Ascending aorta (tissue), 2 donors: ENCODE results near the gene CORO7. TPM values are rescaled to one million over a fixed set of nuclear protein-coding genes. Genes with fewer than 3 reads are reported as not detected.
A peak's percentile ranks its signal among the peaks of the same experiment; 100 is the strongest.

Experiments
- DNase-seq, 2 donors: peaks; one replicate each; pipeline ENCODE4 v3.0.0-alpha.2; 2019; ENCODE audit warnings: low spot score in 2 of 2
- H3K27ac ChIP-seq, 2 donors: fragments of 200-600 bp; sonication (generic); one replicate each; pipeline ENCODE4 v1.5.1; 2016 to 2017; ENCODE audit warnings: mild to moderate bottlenecking in 1 of 2
- H3K27me3 ChIP-seq: fragments of 200-600 bp; sonication (generic); one replicate; pipeline ENCODE4 v1.5.1; 2017
- H3K36me3 ChIP-seq, 2 donors: fragments of 200-600 bp; sonication (generic); one replicate each; pipeline ENCODE4 v1.5.1; 2016
- H3K4me1 ChIP-seq, 2 donors: fragments of 200-600 bp; sonication (generic); one replicate each; pipeline ENCODE4 v1.5.1; 2016 to 2017; ENCODE audit warnings: mild to moderate bottlenecking in 1 of 2
- H3K4me3 ChIP-seq, 2 donors: fragments of 200-600 bp; sonication (generic); one replicate each; pipeline ENCODE4 v1.5.1; 2016 to 2017; ENCODE audit warnings: mild to moderate bottlenecking in 1 of 2
- H3K9me3 ChIP-seq, 2 donors: fragments of 200-600 bp; sonication (generic); one replicate each; pipeline ENCODE4 v1.5.1; 2016
- intact Hi-C: fragments of 100-400 bp; cut with DNase I; formaldehyde crosslinking; loops from one replicate; pipeline ENCODE4 v1.15.1; 2023
- total RNA-seq: library from RNA; depleted of rRNA; stranded (reverse); fragments of >200 nt; gene quantifications from one replicate; pipeline ENCODE4 v1.1.0, GENCODE V29; 2016
- TF ChIP-seq, protein P1 (sequence below), 3 experiments: fragments of 200-600 bp in 2 of 3; fragments of 450-650 bp in 1 of 3; sonication (generic) in 2 of 3; IDR thresholded peaks; one replicate each; pipeline ENCODE4 v1.5.1; 2016 to 2019; ENCODE audit warnings: antibody characterized with exemption in 3 of 3, mild to moderate bottlenecking in 1 of 3, moderate library complexity in 1 of 3

The CORO7 gene
- total RNA-seq, 1 donor from 2014 or later: 41.9 TPM

DNA sequence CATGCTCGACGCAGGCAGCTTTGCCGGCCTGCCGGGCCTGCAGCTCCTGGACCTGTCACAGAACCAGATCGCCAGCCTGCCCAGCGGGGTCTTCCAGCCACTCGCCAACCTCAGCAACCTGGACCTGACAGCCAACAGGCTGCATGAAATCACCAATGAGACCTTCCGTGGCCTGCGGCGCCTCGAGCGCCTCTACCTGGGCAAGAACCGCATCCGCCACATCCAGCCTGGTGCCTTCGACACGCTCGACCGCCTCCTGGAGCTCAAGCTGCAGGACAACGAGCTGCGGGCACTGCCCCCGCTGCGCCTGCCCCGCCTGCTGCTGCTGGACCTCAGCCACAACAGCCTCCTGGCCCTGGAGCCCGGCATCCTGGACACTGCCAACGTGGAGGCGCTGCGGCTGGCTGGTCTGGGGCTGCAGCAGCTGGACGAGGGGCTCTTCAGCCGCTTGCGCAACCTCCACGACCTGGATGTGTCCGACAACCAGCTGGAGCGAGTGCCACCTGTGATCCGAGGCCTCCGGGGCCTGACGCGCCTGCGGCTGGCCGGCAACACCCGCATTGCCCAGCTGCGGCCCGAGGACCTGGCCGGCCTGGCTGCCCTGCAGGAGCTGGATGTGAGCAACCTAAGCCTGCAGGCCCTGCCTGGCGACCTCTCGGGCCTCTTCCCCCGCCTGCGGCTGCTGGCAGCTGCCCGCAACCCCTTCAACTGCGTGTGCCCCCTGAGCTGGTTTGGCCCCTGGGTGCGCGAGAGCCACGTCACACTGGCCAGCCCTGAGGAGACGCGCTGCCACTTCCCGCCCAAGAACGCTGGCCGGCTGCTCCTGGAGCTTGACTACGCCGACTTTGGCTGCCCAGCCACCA is 35.1 kb downstream of the CORO7 start:
- Histone ChIP-seq H3K27me3 (no peaks in the 10 kb centered on the region), H3K4me1 (peaks cover 69 to 89% of the 10 kb centered on the region in 2 donors), H3K27ac (peak overlapping the region; percentile 94 to 99), H3K36me3 (peaks cover 35 to 47% of the 10 kb centered on the region in 2 donors), H3K4me3 (peak overlapping the region in 1 of 2 donors; percentile 33), H3K9me3 (no peaks in the 10 kb centered on the region)
- intact Hi-C loops: no loop called here
- peak in 1 of 2 donors; percentile 76 for DNase-seq
- TF ChIP-seq, protein P1, sequence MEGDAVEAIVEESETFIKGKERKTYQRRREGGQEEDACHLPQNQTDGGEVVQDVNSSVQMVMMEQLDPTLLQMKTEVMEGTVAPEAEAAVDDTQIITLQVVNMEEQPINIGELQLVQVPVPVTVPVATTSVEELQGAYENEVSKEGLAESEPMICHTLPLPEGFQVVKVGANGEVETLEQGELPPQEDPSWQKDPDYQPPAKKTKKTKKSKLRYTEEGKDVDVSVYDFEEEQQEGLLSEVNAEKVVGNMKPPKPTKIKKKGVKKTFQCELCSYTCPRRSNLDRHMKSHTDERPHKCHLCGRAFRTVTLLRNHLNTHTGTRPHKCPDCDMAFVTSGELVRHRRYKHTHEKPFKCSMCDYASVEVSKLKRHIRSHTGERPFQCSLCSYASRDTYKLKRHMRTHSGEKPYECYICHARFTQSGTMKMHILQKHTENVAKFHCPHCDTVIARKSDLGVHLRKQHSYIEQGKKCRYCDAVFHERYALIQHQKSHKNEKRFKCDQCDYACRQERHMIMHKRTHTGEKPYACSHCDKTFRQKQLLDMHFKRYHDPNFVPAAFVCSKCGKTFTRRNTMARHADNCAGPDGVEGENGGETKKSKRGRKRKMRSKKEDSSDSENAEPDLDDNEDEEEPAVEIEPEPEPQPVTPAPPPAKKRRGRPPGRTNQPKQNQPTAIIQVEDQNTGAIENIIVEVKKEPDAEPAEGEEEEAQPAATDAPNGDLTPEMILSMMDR (IDR thresholded peaks at IDR 0.05): peak in 1 of 3 experiments; percentile 14

DNA sequence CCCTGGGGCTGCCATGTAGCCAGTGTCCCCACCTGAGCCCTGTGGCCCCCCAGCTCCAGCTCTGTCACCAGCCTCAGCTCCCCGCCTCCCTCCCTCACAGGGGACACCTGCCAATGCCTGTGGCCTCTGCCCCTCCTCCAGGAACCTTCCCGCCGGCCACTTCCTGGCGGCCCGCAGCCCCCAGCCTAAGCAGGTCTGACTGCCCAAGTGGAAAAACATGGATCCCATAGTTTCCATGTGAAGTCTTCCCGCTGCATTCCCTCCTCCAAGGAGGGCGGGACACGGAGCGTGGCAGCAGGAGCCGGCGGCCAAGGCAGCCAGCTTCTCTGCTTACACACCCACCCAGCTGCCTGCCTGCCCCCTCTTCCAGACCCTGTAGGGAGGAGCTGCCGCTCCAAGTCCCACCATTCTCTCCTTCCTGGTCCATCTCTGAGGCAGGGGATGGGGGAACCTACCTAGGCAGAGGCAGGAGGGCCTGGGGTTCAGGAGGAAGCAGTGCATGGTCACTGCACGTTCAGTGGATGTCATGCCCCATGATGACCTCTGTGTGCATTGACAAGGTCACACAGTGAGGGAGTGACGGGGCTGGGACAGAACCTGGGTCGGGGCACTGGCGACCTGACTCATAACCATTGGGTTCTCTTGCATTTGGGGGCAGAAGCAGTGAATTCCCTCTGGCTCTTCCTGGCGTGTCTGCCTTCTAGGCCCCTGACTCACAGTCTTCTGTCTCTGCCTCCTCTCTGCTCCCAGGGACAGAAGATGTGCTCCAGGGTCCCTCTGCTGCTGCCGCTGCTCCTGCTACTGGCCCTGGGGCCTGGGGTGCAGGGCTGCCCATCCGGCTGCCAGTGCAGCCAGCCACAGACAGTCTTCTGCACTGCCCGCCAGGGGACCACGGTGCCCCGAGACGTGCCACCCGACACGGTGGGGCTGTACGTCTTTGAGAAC is 36.0 kb downstream of the CORO7 start:
- Histone ChIP-seq H3K4me1 (peaks cover 61 to 85% of the 10 kb centered on the region in 2 donors), H3K27ac (peak overlapping the region; percentile 94 to 99), H3K36me3 (peaks cover 35 to 47% of the 10 kb centered on the region in 2 donors), H3K9me3 (no peaks in the 10 kb centered on the region), H3K27me3 (no peaks in the 10 kb centered on the region), H3K4me3 (peak overlapping the region in 1 of 2 donors; percentile 33)
- DNase-seq: peak in 1 of 2 donors; percentile 86
- intact Hi-C loops: no loop called here
- TF ChIP-seq, protein P1 (IDR thresholded peaks at IDR 0.05): no peak

DNA sequence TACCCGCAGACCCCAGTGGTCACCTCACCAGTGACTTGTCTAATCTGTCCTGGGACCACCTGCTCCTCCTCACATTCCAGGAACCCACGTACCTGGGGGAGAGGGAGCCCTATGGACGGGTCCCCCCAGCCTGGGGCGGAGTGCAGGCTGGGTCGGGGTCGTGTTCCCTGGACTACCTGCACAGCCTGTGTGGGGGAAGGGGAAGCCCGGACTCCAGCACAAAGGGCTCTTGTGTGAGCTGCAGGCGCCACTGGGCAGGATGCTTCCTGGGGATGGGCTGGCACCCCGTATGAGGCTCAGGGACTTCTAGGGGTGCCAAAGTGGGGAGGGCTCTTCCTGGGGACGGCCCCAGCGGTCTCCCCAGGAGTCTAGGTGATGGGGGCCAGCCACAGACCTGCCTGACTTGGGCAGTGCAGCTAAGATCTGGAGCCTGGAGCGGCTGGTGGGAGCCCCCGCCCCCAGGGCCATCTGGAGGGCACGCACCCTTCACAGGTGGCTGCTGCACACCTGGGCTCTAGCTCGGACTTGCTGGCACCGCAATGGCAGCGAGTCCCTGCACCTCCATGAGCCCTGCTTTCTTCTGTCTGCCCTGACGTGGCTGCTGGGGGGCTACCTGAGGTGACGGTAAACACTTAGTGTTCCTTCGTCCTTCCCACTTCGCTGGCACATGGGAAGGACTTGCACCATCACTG is 37.3 kb downstream of the CORO7 start:
- Histone ChIP-seq H3K27me3 (no peaks in the 10 kb centered on the region), H3K4me3 (peak overlapping the region in 1 of 2 donors; percentile 64), H3K4me1 (peaks cover 64 to 84% of the 10 kb centered on the region in 2 donors), H3K36me3 (peaks cover 35 to 43% of the 10 kb centered on the region in 2 donors), H3K9me3 (no peaks in the 10 kb centered on the region), H3K27ac (peak overlapping the region; percentile 94 to 99)
- TF ChIP-seq, protein P1 (IDR thresholded peaks at IDR 0.05): no peak
- intact Hi-C loops: loop anchor here (5.0 kb wide), 1 partner anchor 1357 kb away; the partner anchor contains the start of genes HCFC1R1, THOC6 and TNFRSF12A
- peak in 1 of 2 donors; percentile 62 for DNase-seq

DNA sequence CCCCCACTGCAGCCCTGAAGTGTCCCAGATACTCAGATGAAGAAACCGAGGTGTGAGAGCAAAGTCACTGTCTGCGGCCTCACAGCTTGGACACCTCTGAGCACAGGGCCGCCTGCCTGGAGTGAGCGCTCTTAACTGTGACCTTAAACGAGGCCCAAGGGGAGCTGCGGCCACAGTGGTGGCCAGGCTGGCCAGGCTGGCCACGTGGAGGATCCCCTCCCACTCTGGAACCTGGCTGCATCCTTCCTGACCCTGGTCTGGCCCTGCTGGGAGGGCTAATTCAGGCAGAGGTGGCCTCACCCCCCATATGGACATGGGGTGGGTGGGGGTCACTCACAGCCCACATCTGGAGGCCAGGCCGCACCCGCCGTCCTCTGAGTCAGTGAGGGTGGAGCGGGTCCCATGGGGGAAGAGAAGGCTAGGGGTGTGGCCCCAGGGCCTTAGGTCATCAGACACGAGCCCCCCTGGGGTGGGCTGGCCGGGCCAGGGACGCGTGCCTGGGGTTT is 38.2 kb downstream of the CORO7 start:
- peak in 1 of 2 donors; percentile 88 for DNase-seq
- H3K4me1 ChIP-seq: peaks cover 63 to 76% of the 10 kb centered on the region in 2 donors
- intact Hi-C loops: loop anchor here (5.0 kb wide), 1 partner anchor 1356 kb away; the partner anchor contains the start of genes HCFC1R1, THOC6 and TNFRSF12A

More for the DNA sequence above, 38.2 kb downstream of the CORO7 start:
- peaks cover 26 to 34% of the 10 kb centered on the region in 2 donors for H3K36me3 ChIP-seq
- H3K27ac ChIP-seq: peak overlapping the region; percentile 94 to 99
- no peaks in the 10 kb centered on the region for H3K27me3 ChIP-seq
- TF ChIP-seq, protein P1 (IDR thresholded peaks at IDR 0.05): no peak
- H3K4me3 ChIP-seq: peak overlapping the region in 1 of 2 donors; percentile 64
- no peaks in the 10 kb centered on the region for H3K9me3 ChIP-seq
